Heart left ventricle (tissue), 16 donors: ENCODE measurements around the gene STX11. TPM values are rescaled to one million over a fixed set of nuclear protein-coding genes. Genes with fewer than 3 reads are reported as not detected.

ENCODE experiments used
- ATAC-seq, 4 donors: fragments of 200-7000 bp; cut with Tn5 transposase; one replicate each; pipeline ENCODE4 v1.9.1; 2020 to 2022; ENCODE audit warnings: moderate library complexity in 4 of 4, mild to moderate bottlenecking in 3 of 4, moderate number of reproducible peaks in 1 of 4
- DNase-seq, 5 donors: peaks; one replicate each; pipeline ENCODE4 v3.0.0-alpha.2; 2020
- H3K27ac ChIP-seq, 12 donors: fragments of 200-600 bp; sonication (generic) in 4 of 12; one replicate each; pipeline versions ENCODE4 v1.5.0 to v1.8.0; 2016 to 2022; ENCODE audit warnings: mild to moderate bottlenecking in 2 of 12
- H3K27me3 ChIP-seq, 9 donors: fragments of 200-600 bp; sonication (generic) in 2 of 9; one replicate each; pipeline versions ENCODE4 v1.5.1 to v1.8.0; 2016 to 2022; ENCODE audit warnings: mild to moderate bottlenecking in 3 of 9
- H3K36me3 ChIP-seq, 9 donors: fragments of 200-600 bp; sonication (generic) in 2 of 9; one replicate each; pipeline versions ENCODE4 v1.5.0 to v1.8.0; 2018 to 2022; ENCODE audit warnings: mild to moderate bottlenecking in 2 of 9
- H3K4me1 ChIP-seq, 12 donors: fragments of 200-600 bp; sonication (generic) in 4 of 12; one replicate each; pipeline versions ENCODE4 v1.5.0 to v1.8.0; 2016 to 2022; ENCODE audit warnings: mild to moderate bottlenecking in 3 of 12
- H3K4me3 ChIP-seq, 12 donors: fragments of 200-600 bp; sonication (generic) in 4 of 12; one replicate each; pipeline versions ENCODE4 v1.5.0 to v1.8.0; 2017 to 2022; ENCODE audit warnings: mild to moderate bottlenecking in 9 of 12, moderate library complexity in 4 of 12
- H3K9me3 ChIP-seq, 12 donors: fragments of 200-600 bp; sonication (generic) in 4 of 12; one replicate each; pipeline versions ENCODE4 v1.5.0 to v1.8.0; 2016 to 2022; ENCODE audit warnings: mild to moderate bottlenecking in 1 of 12
- CTCF ChIP-seq, 12 donors: fragments of 200-600 bp; sonication (generic) in 4 of 12; IDR thresholded peaks; one replicate each; pipeline versions ENCODE4 v1.5.0 to v1.8.0; 2018 to 2022; ENCODE audit warnings: antibody characterized with exemption in 12 of 12, mild to moderate bottlenecking in 5 of 12
- POLR2A ChIP-seq, 2 donors: fragments of 450-650 bp; IDR thresholded peaks; one replicate each; pipeline ENCODE4 v1.6.1; 2017; ENCODE audit warnings: antibody characterized with exemption in 2 of 2, mild to moderate bottlenecking in 2 of 2, moderate library complexity in 2 of 2
- WGBS, 4 donors: extraction: QIAGEN DNeasy Blood & Tissue Kit in 2 of 4; methylation state at CpG; one replicate each; pipeline versions ENCODE4 v1.1.5 to v1.1.7; 2013 to 2018; 5-methylcytosine and 5-hydroxymethylcytosine counted together
- intact Hi-C, 10 donors: fragments of 100-400 bp; cut with DNase I; formaldehyde crosslinking; loops; one replicate each; pipeline versions ENCODE4 v1.11.1 to v1.14.2; 2022
- polyA plus RNA-seq, 2 donors: library from polyadenylated mRNA; stranded (reverse); fragments of 200-250 nt; gene quantifications; one replicate each; pipeline ENCODE4 v1.2.3, GENCODE V29; 2013
- total RNA-seq, 9 donors: library from RNA; depleted of rRNA in 2 of 9; stranded (reverse); fragments of >200 nt in 2 of 9; fragmentation: NEBNext Ultra II Directional in 3 of 9; extraction: Animal tissue kit (Norgen Biotek cat#: 25700) in 3 of 9; gene quantifications; one replicate each; pipeline versions ENCODE4 v1.1.0 to v1.2.4, GENCODE V29; 2016 to 2023
- donor health status: ischemic (EF 13 %, LVEDD 7.1; RV severe dilation, severe dysfunction).
- donor health status: healthy with polysubstance abuse.
- donor health status: DM: no; HTN: yes; CAD: no.
- donor health status: DM: no; HTN: no; CAD: no.
- donor health status: ischemic (EF 25% LVEDD 6.9; RV normal size, moderate dysfunction).
- donor health status: ischemic (EF 25% LVEDD 5.7; RV mildly dilated, moderate dysfunction).
- donor health status: healthy.
- donor health status: DM: yes; HTN: yes; CAD: no.
- donor health status: ischemic (EF 35%, LVEDD 5.7; RV mildly dilated, moderate dysfunction).
- donor health status: nonischemic (EF 11% LVEDD 7.7; RV severe dilation, severe dysfunction).
- donor health status: DM: yes; HTN: yes; CAD: no.
- donor health status: PGD.
- donor health status: ischemic (EF 29% LVEDD 5.4; RV normal size, mild dysfunction).
- donor health status: nonischemic (EF 23%, LVEDD 6.1; RV moderate dilation, normal function).

Gene STX11
- total and polyA plus RNA-seq, 11 donors: 4.7 to 21.0 (median 9.0) TPM

GRCh38 chr6:144133225-144133821 lies 17.0 kb upstream of the STX11 start:
- DNase-seq: no peak
- Histone ChIP-seq H3K36me3 (no peaks in the 10 kb centered on the region), H3K27ac (no peak overlapping the region), H3K4me1 (no peaks in the 10 kb centered on the region), H3K4me3 (no peak overlapping the region), H3K27me3 (no peaks in the 10 kb centered on the region), H3K9me3 (no peaks in the 10 kb centered on the region)
- no peak for TF ChIP-seq CTCF (IDR thresholded peaks at IDR 0.05)
- no peak for TF ChIP-seq POLR2A (IDR thresholded peaks at IDR 0.05)
- intact Hi-C loops: no loop called here
- ATAC-seq: no peak
- WGBS, 4 donors: 67 to 76% (median 75%) methylated on average over 5 of the region's 5 CpGs

- ATAC-seq (no peak), DNase-seq (no peak)
- H3K9me3 ChIP-seq: no peaks in the 10 kb centered on the region
- no peak overlapping the region for H3K4me3 ChIP-seq
- 93 to 96% (median 94%) methylated on average over 2 of the region's 2 CpGs for WGBS, 4 donors
- no peaks in the 10 kb centered on the region for H3K4me1 ChIP-seq
- TF ChIP-seq POLR2A (IDR thresholded peaks at IDR 0.05) (no peak), CTCF (IDR thresholded peaks at IDR 0.05) (no peak)
- H3K27me3 ChIP-seq: no peaks in the 10 kb centered on the region
- H3K36me3 ChIP-seq: no peaks in the 10 kb centered on the region
- intact Hi-C loops: no loop called here
- H3K27ac ChIP-seq: no peak overlapping the region
Measured at GRCh38 chr6:144134176-144134575, 16.1 kb upstream of the STX11 start.

- TF ChIP-seq POLR2A (IDR thresholded peaks at IDR 0.05) (no peak), CTCF (IDR thresholded peaks at IDR 0.05) (no peak)
- Histone ChIP-seq H3K27ac (no peak overlapping the region), H3K4me1 (peaks cover 0 to 1% (median 0%) of the 10 kb centered on the region in 12 donors), H3K4me3 (no peak overlapping the region), H3K27me3 (no peaks in the 10 kb centered on the region), H3K36me3 (no peaks in the 10 kb centered on the region), H3K9me3 (no peaks in the 10 kb centered on the region)
- intact Hi-C loops: no loop called here
- ATAC-seq (no peak), DNase-seq (no peak)
- WGBS, 4 donors: 60 to 67% (median 64%) methylated on average over 2 of the region's 2 CpGs
Measured at GRCh38 chr6:144134737-144135136, 15.6 kb upstream of the STX11 start.

GRCh38 chr6:144138542-144138941 lies 11.8 kb upstream of the STX11 start:
- Histone ChIP-seq H3K36me3 (no peaks in the 10 kb centered on the region), H3K4me3 (no peak overlapping the region), H3K9me3 (no peaks in the 10 kb centered on the region), H3K27me3 (no peaks in the 10 kb centered on the region), H3K27ac (no peak overlapping the region), H3K4me1 (peaks cover 0 to 16% (median 0%) of the 10 kb centered on the region in 12 donors)
- ATAC-seq (no peak), DNase-seq (no peak)
- intact Hi-C loops: no loop called here
- WGBS, 4 donors: 86 to 93% (median 90%) methylated on average over 4 of the region's 4 CpGs
- TF ChIP-seq CTCF (IDR thresholded peaks at IDR 0.05): no peak
- no peak for TF ChIP-seq POLR2A (IDR thresholded peaks at IDR 0.05)
